ENCODE measurements around the gene BIN1. TPM values are rescaled to one million over a fixed set of nuclear protein-coding genes. Genes with fewer than 3 reads are reported as not detected.

The BIN1 gene
- total and polyA plus RNA-seq, 2 donors (not counting 1 experiment from before 2014, with no cell fraction given): 90.6 to 92.3 TPM

GRCh38 chr2:127044165-127044718 lies 62.7 kb downstream of the BIN1 start:
- 98% methylated on average over 4 of the region's 4 CpGs for whole genome bisulfite sequencing (ENCODE audit: insufficient coverage)
- intact Hi-C loops (cut with micrococcal nuclease): no loop called here
- Histone ChIP-seq H3K36me3 (replicated peaks in 1 of 2; ENCODE audit: control extremely low read depth in 1 of 2, control insufficient read depth in 1 of 2, extremely low read depth in 1 of 2, insufficient read depth in 2 of 2, low read length in 1 of 2) (peaks cover 0 to 9% of the 10 kb centered on the region in 2 experiments), H3K79me2 (ENCODE audit: control insufficient read depth, insufficient read depth, low read length) (no peaks in the 10 kb centered on the region), H2AFZ (ENCODE audit: insufficient read depth, low read depth, low read length, poor library complexity, severe bottlenecking) (no peak overlapping the region), H3K4me2 (replicated peaks; ENCODE audit: low read depth, low read length, poor library complexity, severe bottlenecking) (no peak overlapping the region), H3K4me1 (ENCODE audit: control insufficient read depth in 2 of 2, insufficient read depth in 2 of 2, low read length in 2 of 2) (peaks cover 0 to 6% of the 10 kb centered on the region in 2 donors), H3K9me3 (ENCODE audit: control extremely low read depth in 1 of 3, control insufficient read depth in 2 of 3, insufficient read depth in 1 of 3, low read length in 2 of 3) (peaks cover 0 to 25% (median 0%) of the 10 kb centered on the region in 3 donors), H3K27ac (ENCODE audit: low read length in 2 of 2) (no peak overlapping the region), H3K27me3 (replicated peaks in 1 of 4; ENCODE audit: control extremely low read depth in 1 of 4, control insufficient read depth in 3 of 4, insufficient read depth in 4 of 4, low read length in 3 of 4) (no peaks in the 10 kb centered on the region), H4K20me1 (ENCODE audit: control insufficient read depth, insufficient read depth, low read length, poor library complexity, severe bottlenecking) (peaks cover 5% of the 10 kb centered on the region), H3K4me3 (ENCODE audit: control extremely low read depth in 1 of 5, extremely low read depth in 1 of 5, insufficient read depth in 1 of 5, low read depth in 2 of 5, low read length in 4 of 5) (no peak overlapping the region), H3K9ac (ENCODE audit: low read length) (no peak overlapping the region)
- Mint-ChIP-seq H3K4me1 (peaks cover 9% of the 10 kb centered on the region), H3K27ac (no peak overlapping the region), H3K9me3 (ENCODE audit: insufficient read depth) (no peaks in the 10 kb centered on the region), H3K27me3 (no peaks in the 10 kb centered on the region), H3K4me3 (no peak overlapping the region)
- CTCF ChIA-PET: no interaction called here
- no peak for TF ChIP-seq EZH2 (IDR thresholded peaks at IDR 0.05; ENCODE audit: borderline replicate concordance, insufficient read depth, low read depth, low read length, poor library complexity, severe bottlenecking)
- no peak for TF ChIP-seq CTCF (IDR thresholded peaks at IDR 0.05)
- no peak for DNase-seq
- POLR2A ChIA-PET: no interaction called here
- no peak for ATAC-seq (ENCODE audit: low read depth)

DNA sequence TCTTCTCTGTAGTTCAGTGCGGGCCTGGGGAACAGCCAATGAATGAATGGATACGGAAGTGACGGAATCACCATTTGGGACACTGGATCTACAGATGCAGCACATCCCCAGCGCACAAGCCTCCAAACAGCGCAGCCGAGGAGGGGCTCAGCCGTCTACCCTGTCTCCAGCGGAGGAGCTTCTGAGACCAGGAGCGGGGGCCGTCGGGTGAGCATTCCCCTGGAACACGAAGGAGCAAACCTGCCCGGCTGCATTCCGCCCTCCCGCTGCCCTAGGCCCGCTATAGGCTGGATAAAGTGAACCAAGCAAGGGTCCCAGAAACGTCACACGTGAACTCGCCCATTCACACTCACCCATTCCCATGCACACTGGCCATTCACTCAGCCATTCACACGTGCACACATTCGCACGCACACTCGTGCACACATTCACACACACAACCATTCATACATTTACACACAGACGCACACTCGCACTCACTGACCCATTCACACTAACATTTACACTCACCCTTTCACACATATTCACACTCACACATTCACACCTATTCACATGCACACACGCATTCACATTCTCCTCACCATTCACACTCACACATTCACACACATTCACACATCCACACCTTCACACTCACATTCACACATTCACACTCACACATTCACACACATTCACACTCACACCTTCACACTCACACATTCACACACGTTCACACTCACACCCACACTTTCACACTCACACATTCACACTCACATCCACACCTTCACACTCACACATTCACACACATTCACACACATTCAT lies 63.4 kb downstream of the BIN1 start:
- no peak for DNase-seq

More for the DNA sequence above, 63.4 kb downstream of the BIN1 start:
- H3K4me3 ChIP-seq (ENCODE audit: control extremely low read depth in 1 of 5, extremely low read depth in 1 of 5, insufficient read depth in 1 of 5, low read depth in 2 of 5, low read length in 4 of 5): no peak overlapping the region
- no peak overlapping the region for H3K27ac Mint-ChIP-seq
- ChIA-PET POLR2A (no interaction called here), CTCF (no interaction called here)
- TF ChIP-seq EZH2 (IDR thresholded peaks at IDR 0.05; ENCODE audit: borderline replicate concordance, insufficient read depth, low read depth, low read length, poor library complexity, severe bottlenecking): no peak
- TF ChIP-seq CTCF (IDR thresholded peaks at IDR 0.05): no peak
- WGBS (ENCODE audit: insufficient coverage): 96% methylated on average over 27 of the region's 27 CpGs
- ATAC-seq (ENCODE audit: low read depth): no peak
- no peak overlapping the region for H3K4me2 ChIP-seq (replicated peaks; ENCODE audit: low read depth, low read length, poor library complexity, severe bottlenecking)
- peaks cover 0 to 25% (median 0%) of the 10 kb centered on the region in 3 donors for H3K9me3 ChIP-seq (ENCODE audit: control extremely low read depth in 1 of 3, control insufficient read depth in 2 of 3, insufficient read depth in 1 of 3, low read length in 2 of 3)
- no peaks in the 10 kb centered on the region for H3K27me3 Mint-ChIP-seq
- peaks cover 0 to 4% of the 10 kb centered on the region in 2 experiments for H3K36me3 ChIP-seq (replicated peaks in 1 of 2; ENCODE audit: control extremely low read depth in 1 of 2, control insufficient read depth in 1 of 2, extremely low read depth in 1 of 2, insufficient read depth in 2 of 2, low read length in 1 of 2)
- no peaks in the 10 kb centered on the region for H3K9me3 Mint-ChIP-seq (ENCODE audit: insufficient read depth)
- no peak overlapping the region for H3K27ac ChIP-seq (ENCODE audit: low read length in 2 of 2)
- no peak overlapping the region for H3K9ac ChIP-seq (ENCODE audit: low read length)
- peaks cover 9% of the 10 kb centered on the region for H3K4me1 Mint-ChIP-seq
- H4K20me1 ChIP-seq (ENCODE audit: control insufficient read depth, insufficient read depth, low read length, poor library complexity, severe bottlenecking): no peaks in the 10 kb centered on the region
- H3K27me3 ChIP-seq (replicated peaks in 1 of 4; ENCODE audit: control extremely low read depth in 1 of 4, control insufficient read depth in 3 of 4, insufficient read depth in 4 of 4, low read length in 3 of 4): no peaks in the 10 kb centered on the region
- H3K4me1 ChIP-seq (ENCODE audit: control insufficient read depth in 2 of 2, insufficient read depth in 2 of 2, low read length in 2 of 2): peaks cover 0 to 6% of the 10 kb centered on the region in 2 donors
- no peak overlapping the region for H2AFZ ChIP-seq (ENCODE audit: insufficient read depth, low read depth, low read length, poor library complexity, severe bottlenecking)
- H3K79me2 ChIP-seq (ENCODE audit: control insufficient read depth, insufficient read depth, low read length): no peaks in the 10 kb centered on the region
- no peak overlapping the region for H3K4me3 Mint-ChIP-seq
- intact Hi-C loops (cut with micrococcal nuclease): no loop called here
